HEK293T (cell line): ENCODE measurements around the gene RBM7.

Experiments
- CTCF ChIA-PET: fragments of 350-600 bp; formaldehyde crosslinking; extraction: SDS; loops from one replicate; lab custom pipeline; 2021; ENCODE audit warnings: antibody characterized with exemption, inconsistent platforms; lab: Yijun Ruan, JAX
- POLR2A ChIA-PET: fragments of 350-600 bp; formaldehyde crosslinking; extraction: SDS; loops from one replicate; lab custom pipeline; 2020; ENCODE audit warnings: antibody characterized with exemption, inconsistent platforms; lab: Yijun Ruan, JAX
- DNase-seq: peaks from one replicate; pipeline ENCODE4 v3.0.0; 2012; ENCODE audit warnings: mixed read lengths; ENCODE audit errors: extremely low spot score
- ARNT ChIP-seq: fragments of 450-650 bp; IDR thresholded peaks from 2 replicates; pipeline ENCODE4 v1.6.1; 2017; ENCODE audit warnings: mild to moderate bottlenecking
- BHLHE40 ChIP-seq: fragments of 450-650 bp; IDR thresholded peaks from 2 replicates; pipeline ENCODE4 v1.6.1; 2016; ENCODE audit warnings: mild to moderate bottlenecking, moderate library complexity, borderline replicate concordance
- CTBP1 ChIP-seq: fragments of 450-650 bp; IDR thresholded peaks from 2 replicates; pipeline ENCODE4 v1.6.1; 2016; ENCODE audit warnings: borderline replicate concordance
- ELF4 ChIP-seq: fragments of 450-650 bp; IDR thresholded peaks from 2 replicates; pipeline ENCODE4 v1.6.1; 2017; ENCODE audit warnings: antibody characterized with exemption
- FOXA1 ChIP-seq: fragments of 450-650 bp; IDR thresholded peaks from 2 replicates; pipeline ENCODE4 v1.6.1; 2016; ENCODE audit warnings: mild to moderate bottlenecking
- FOXK2 ChIP-seq: fragments of 450-650 bp; IDR thresholded peaks from 2 replicates; pipeline ENCODE4 v1.6.1; 2016; ENCODE audit warnings: mild to moderate bottlenecking
- FOXM1 ChIP-seq: fragments of 450-650 bp; IDR thresholded peaks from 2 replicates; pipeline ENCODE4 v1.6.1; 2017; ENCODE audit warnings: mild to moderate bottlenecking, borderline replicate concordance
- HDGF ChIP-seq: fragments of 450-650 bp; IDR thresholded peaks from 2 replicates; pipeline ENCODE4 v1.6.1; 2017; ENCODE audit warnings: antibody characterized with exemption, borderline replicate concordance
- L3MBTL2 ChIP-seq: fragments of 450-650 bp; conservative IDR thresholded peaks from 2 replicates; pipeline ENCODE4 v1.6.1; 2016; ENCODE audit warnings: mild to moderate bottlenecking
- LEF1 ChIP-seq: fragments of 450-650 bp; IDR thresholded peaks from 2 replicates; pipeline ENCODE4 v1.6.1; 2017; ENCODE audit warnings: mild to moderate bottlenecking, borderline replicate concordance
- NFRKB ChIP-seq: fragments of 450-650 bp; IDR thresholded peaks from 2 replicates; pipeline ENCODE4 v1.6.1; 2016; ENCODE audit warnings: mild to moderate bottlenecking, moderate library complexity
- PKNOX1 ChIP-seq: fragments of 450-650 bp; IDR thresholded peaks from 2 replicates; pipeline ENCODE4 v1.6.1; 2016
- SP1 ChIP-seq: fragments of 450-650 bp; IDR thresholded peaks from 2 replicates; pipeline ENCODE4 v1.6.1; 2017
- SUZ12 ChIP-seq: fragments of 450-650 bp; IDR thresholded peaks from 2 replicates; pipeline ENCODE4 v1.6.1; 2016; ENCODE audit warnings: mild to moderate bottlenecking
- TARDBP ChIP-seq: fragments of 450-650 bp; IDR thresholded peaks from 2 replicates; pipeline ENCODE4 v1.6.1; 2016
- ZNF384 ChIP-seq: fragments of 450-650 bp; IDR thresholded peaks from 2 replicates; pipeline ENCODE4 v1.6.1; 2016

Gene RBM7

GRCh38 chr11:114400216-114400914 lies at the start of gene RBM7, which contains the start of gene C11orf71:
RBM7 (plus strand) TSS chr11:114400666; CDS start chr11:114400672, 6 bp downstream.
C11orf71 (minus strand) TSS chr11:114400511; CDS start chr11:114400331, 180 bp downstream.
- CTCF ChIA-PET = interaction anchor here (1.3 kb wide), 1 partner anchor 60 kb away, joined by 5 read pairs; no protein-coding TSS in a partner anchor
- TF ChIP-seq L3MBTL2 = peak; percentile 61
- no peak for TF ChIP-seq SP1
- no peak for TF ChIP-seq LEF1
- POLR2A ChIA-PET = no interaction called here
- peak; percentile 90 for DNase-seq

- ChIA-PET POLR2A (no interaction called here), CTCF (no interaction called here)
- TF ChIP-seq TARDBP (no peak), HDGF (no peak), LEF1 (no peak), FOXA1 (no peak), SUZ12 (no peak), FOXM1 (no peak), ELF4 (no peak), PKNOX1 (no peak), FOXK2 (no peak), CTBP1 (no peak), ZNF384 (no peak), SP1 (no peak)
- no peak for DNase-seq
Measured at GRCh38 chr11:114353443-114353842, 47.0 kb upstream of the RBM7 start.

- no peak for DNase-seq
- TF ChIP-seq NFRKB = no peak
- peak; percentile 85 for TF ChIP-seq PKNOX1
- ChIA-PET CTCF (no interaction called here), POLR2A (no interaction called here)
Measured at GRCh38 chr11:114354076-114354475, 46.4 kb upstream of the RBM7 start.

- CTCF ChIA-PET = no interaction called here
- TF ChIP-seq ELF4 = no peak
- TF ChIP-seq ZNF384 = no peak
- TF ChIP-seq HDGF = no peak
- no peak for TF ChIP-seq FOXM1
- TF ChIP-seq PKNOX1 = no peak
- TF ChIP-seq CTBP1 = no peak
- no peak for TF ChIP-seq SUZ12
- no peak for TF ChIP-seq SP1
- TF ChIP-seq FOXK2 = no peak
- no peak for TF ChIP-seq BHLHE40
- no peak for TF ChIP-seq FOXA1
- TF ChIP-seq TARDBP = no peak
- TF ChIP-seq LEF1 = no peak
- no peak for TF ChIP-seq NFRKB
- no peak for DNase-seq
- POLR2A ChIA-PET = no interaction called here
Measured at GRCh38 chr11:114358716-114359115, 41.8 kb upstream of the RBM7 start.

GRCh38 chr11:114359342-114359741 lies 41.1 kb upstream of the RBM7 start:
- ChIA-PET POLR2A (no interaction called here), CTCF (no interaction called here)
- no peak for TF ChIP-seq ELF4
- TF ChIP-seq FOXM1 = no peak
- DNase-seq = no peak

- POLR2A ChIA-PET = no interaction called here
- no peak for DNase-seq
- no peak for TF ChIP-seq PKNOX1
- no peak for TF ChIP-seq FOXM1
- no peak for TF ChIP-seq SUZ12
- TF ChIP-seq ZNF384 = no peak
- TF ChIP-seq NFRKB = no peak
- TF ChIP-seq FOXA1 = no peak
- no peak for TF ChIP-seq LEF1
- TF ChIP-seq HDGF = no peak
- no peak for TF ChIP-seq ARNT
- no peak for TF ChIP-seq CTBP1
- no peak for TF ChIP-seq FOXK2
- TF ChIP-seq ELF4 = no peak
- CTCF ChIA-PET = no interaction called here
Measured at GRCh38 chr11:114362326-114362725, 38.1 kb upstream of the RBM7 start.
